ENCODE measurements around the gene DNAJB11.

DNA sequence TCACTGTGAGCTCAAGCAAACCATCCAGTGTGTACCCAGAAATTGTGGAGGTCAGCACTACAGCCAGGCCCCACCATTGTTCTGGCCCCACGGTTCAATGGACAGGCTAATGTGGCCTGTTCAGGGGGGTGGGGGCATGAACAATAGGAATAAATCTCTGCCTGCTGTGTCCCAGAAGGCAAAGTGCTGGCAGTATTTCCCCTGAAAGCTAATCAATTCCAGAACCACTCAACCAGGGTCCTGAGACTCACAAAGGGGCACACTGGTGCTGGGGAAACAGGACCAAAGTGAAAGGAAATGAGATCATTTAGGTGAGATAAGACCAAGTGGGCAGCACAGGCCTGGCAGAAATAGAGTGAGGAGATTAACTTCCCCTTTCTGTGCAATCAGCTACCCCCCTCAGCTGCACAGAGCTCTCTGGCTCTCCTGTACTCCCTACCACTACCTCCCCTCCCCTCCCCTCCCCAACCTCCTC is 37.9 kb upstream of the DNAJB11 start:
- TF ChIP-seq POLR2AphosphoS5 (IDR thresholded peaks at IDR 0.05) (no peak), POLR2A (IDR thresholded peaks at IDR 0.05) (no peak)

Data from spleen (tissue), 3 donors.